Neural progenitor cell (in vitro differentiated cells): ENCODE measurements around the gene EXOC4.

Experiments
- EZH2 ChIP-seq: fragments of 200-600 bp; sonication (generic); IDR thresholded peaks from 2 replicates; pipeline ENCODE4 v1.6.1; 2017; ENCODE audit warnings: antibody characterized with exemption, mild to moderate bottlenecking, moderate library complexity
- EZH2phosphoT487 ChIP-seq: fragments of 200-600 bp; sonication (generic); IDR thresholded peaks from 2 replicates; pipeline ENCODE4 v1.6.1; 2017; ENCODE audit warnings: antibody characterized with exemption
- TF ChIP-seq, protein P1 (sequence below): fragments of 200-600 bp; sonication (generic); IDR thresholded peaks from 2 replicates; pipeline ENCODE4 v1.5.1; 2017; ENCODE audit warnings: antibody characterized with exemption, mild to moderate bottlenecking

DNA sequence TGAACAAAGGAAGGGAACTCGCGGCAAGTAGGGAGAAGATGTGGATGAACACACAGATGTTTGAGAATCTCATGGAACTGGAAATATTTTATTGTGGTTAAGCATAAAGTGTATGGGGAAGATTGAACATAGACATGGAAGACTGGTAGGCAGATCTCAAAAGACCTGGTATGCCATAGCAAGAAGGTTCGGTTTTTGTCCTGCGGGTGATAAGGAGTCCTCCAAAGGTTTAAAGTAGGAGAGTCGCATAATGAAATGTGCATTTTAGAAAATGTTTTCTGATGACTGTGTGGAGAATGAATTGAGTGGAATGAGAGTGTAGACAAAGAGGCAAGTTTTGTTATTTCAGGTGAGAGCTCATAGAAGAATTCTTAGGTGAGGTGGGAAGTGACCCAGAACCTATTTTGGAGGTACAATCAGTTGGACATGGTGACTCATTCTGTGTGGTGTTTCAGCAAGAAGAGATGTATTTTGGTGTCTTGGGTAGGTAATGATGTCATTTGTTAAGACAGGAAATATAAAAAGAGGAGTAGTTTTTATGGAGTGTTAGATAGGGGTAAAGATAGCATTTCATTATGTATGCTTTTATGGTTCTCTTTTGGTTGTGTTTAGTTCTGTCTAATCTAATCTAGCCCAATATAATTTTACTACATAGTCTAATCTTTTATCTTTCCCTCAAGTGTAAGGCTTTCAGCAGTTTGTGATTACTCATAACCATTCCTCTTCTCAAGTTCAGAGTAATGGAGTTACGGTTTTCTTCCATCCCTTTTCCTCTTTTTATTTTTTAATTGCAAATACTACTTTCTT, 239.2 kb downstream of the EXOC4 start:
- TF ChIP-seq, protein P1, sequence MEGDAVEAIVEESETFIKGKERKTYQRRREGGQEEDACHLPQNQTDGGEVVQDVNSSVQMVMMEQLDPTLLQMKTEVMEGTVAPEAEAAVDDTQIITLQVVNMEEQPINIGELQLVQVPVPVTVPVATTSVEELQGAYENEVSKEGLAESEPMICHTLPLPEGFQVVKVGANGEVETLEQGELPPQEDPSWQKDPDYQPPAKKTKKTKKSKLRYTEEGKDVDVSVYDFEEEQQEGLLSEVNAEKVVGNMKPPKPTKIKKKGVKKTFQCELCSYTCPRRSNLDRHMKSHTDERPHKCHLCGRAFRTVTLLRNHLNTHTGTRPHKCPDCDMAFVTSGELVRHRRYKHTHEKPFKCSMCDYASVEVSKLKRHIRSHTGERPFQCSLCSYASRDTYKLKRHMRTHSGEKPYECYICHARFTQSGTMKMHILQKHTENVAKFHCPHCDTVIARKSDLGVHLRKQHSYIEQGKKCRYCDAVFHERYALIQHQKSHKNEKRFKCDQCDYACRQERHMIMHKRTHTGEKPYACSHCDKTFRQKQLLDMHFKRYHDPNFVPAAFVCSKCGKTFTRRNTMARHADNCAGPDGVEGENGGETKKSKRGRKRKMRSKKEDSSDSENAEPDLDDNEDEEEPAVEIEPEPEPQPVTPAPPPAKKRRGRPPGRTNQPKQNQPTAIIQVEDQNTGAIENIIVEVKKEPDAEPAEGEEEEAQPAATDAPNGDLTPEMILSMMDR: no peak
- TF ChIP-seq EZH2: no peak
- TF ChIP-seq EZH2phosphoT487: no peak
